AG04449 (cell line): Measurements from ENCODE around the gene AOC2.

ENCODE experiments used
- CTCF ChIA-PET: fragments of 350-600 bp; formaldehyde crosslinking; extraction: SDS; loops from one replicate; lab custom pipeline; 2021; ENCODE audit warnings: antibody characterized with exemption; lab: Yijun Ruan, JAX
- POLR2A ChIA-PET: fragments of 400-600, 350-600 bp; formaldehyde crosslinking; extraction: SDS; loops from one replicate; lab custom pipeline; 2020; ENCODE audit warnings: antibody characterized with exemption, inconsistent platforms; lab: Yijun Ruan, JAX
- DNase-seq: peaks from one replicate; pipeline ENCODE4 v3.0.0-alpha.2; 2010; ENCODE audit warnings: low read depth, low spot score
- H3K4me3 ChIP-seq: 2 replicates; pipeline ENCODE4 v1.5.1; 2011; ENCODE audit warnings: low read depth, mild to moderate bottlenecking, control low read depth, low read length
- CTCF ChIP-seq: IDR thresholded peaks from one replicate; pipeline ENCODE4 v1.5.1; 2011; ENCODE audit warnings: mild to moderate bottlenecking, moderate library complexity, low read length, control low read depth, inconsistent platforms; ENCODE audit not compliant: insufficient read depth; ENCODE audit errors: missing control alignments

Gene AOC2

GRCh38 chr17:42833767-42834422, 10.5 kb upstream of the AOC2 start:
- no peak for DNase-seq
- CTCF ChIA-PET = interaction anchor here (0.6 to 10.5 kb wide), 9 partner anchors 9 to 341 kb away, joined by 3 to 133 read pairs (median 5); partner anchors contain the start of genes AOC2 and BECN1
- H3K4me3 ChIP-seq = peak overlapping the region; percentile 94
- no peak for TF ChIP-seq CTCF
- POLR2A ChIA-PET = interaction anchor here (2.0 kb wide), 1 partner anchor 10 kb away, joined by 5 read pairs; the partner anchor contains the start of gene BECN1

GRCh38 chr17:42835732-42836131, 8.6 kb upstream of the AOC2 start:
- ChIA-PET POLR2A (no interaction called here), CTCF (interaction anchor here (1.8 to 10.5 kb wide), 5 partner anchors 7 to 102 kb away, joined by 5 to 133 read pairs (median 14); partner anchors contain the start of genes AOC2 and BECN1)
- no peak overlapping the region for H3K4me3 ChIP-seq
- no peak for DNase-seq
- TF ChIP-seq CTCF = no peak

GRCh38 chr17:42841975-42842685, 2.2 kb upstream of the AOC2 start:
- no peak for DNase-seq
- TF ChIP-seq CTCF = no peak
- POLR2A ChIA-PET = interaction anchor here (1.3 to 2.0 kb wide), 2 partner anchors 87 to 156 kb away, joined by 4 to 5 read pairs; partner anchors contain the start of gene RPL27
- no peak overlapping the region for H3K4me3 ChIP-seq
- CTCF ChIA-PET = interaction anchor here (0.8 to 8.8 kb wide), 20 partner anchors 9 to 168 kb away, joined by 3 to 241 read pairs (median 6); partner anchors contain the start of genes BECN1, PSME3 and RPL27

- DNase-seq = no peak
- peak; percentile 94 for TF ChIP-seq CTCF
- POLR2A ChIA-PET = interaction anchor here (0.9 to 2.0 kb wide), 2 partner anchors 20 to 86 kb away, joined by 3 to 5 read pairs; partner anchors contain the start of gene BECN1
- H3K4me3 ChIP-seq = no peak overlapping the region
- CTCF ChIA-PET = interaction anchor here (0.7 to 8.8 kb wide), 32 partner anchors 9 to 285 kb away, joined by 3 to 241 read pairs (median 4); partner anchors contain the start of genes BECN1, PSME3 and RPL27
Measured at GRCh38 chr17:42843358-42843934, 934 bp upstream of the AOC2 start.

- DNase-seq = no peak
- CTCF ChIA-PET = interaction anchor here (0.6 to 8.8 kb wide), 16 partner anchors 8 to 217 kb away, joined by 3 to 241 read pairs (median 6); partner anchors contain the start of genes BECN1, PSME3 and RPL27
- H3K4me3 ChIP-seq = no peak overlapping the region
- TF ChIP-seq CTCF = no peak
- POLR2A ChIA-PET = interaction anchor here (1.4 kb wide), 1 partner anchor 154 kb away, joined by 3 read pairs; no protein-coding TSS in a partner anchor
Measured at GRCh38 chr17:42844761-42845555, 578 bp downstream of the AOC2 start.
